ENCODE data around the gene ZC3HAV1. TPM values are rescaled to one million over a fixed set of nuclear protein-coding genes. Genes with fewer than 3 reads are reported as not detected.

Gene ZC3HAV1
- total and polyA plus RNA-seq, 2 of the 4 experiments (the other 2 are of a cell fraction), result 9.9 to 22.4 TPM

DNA sequence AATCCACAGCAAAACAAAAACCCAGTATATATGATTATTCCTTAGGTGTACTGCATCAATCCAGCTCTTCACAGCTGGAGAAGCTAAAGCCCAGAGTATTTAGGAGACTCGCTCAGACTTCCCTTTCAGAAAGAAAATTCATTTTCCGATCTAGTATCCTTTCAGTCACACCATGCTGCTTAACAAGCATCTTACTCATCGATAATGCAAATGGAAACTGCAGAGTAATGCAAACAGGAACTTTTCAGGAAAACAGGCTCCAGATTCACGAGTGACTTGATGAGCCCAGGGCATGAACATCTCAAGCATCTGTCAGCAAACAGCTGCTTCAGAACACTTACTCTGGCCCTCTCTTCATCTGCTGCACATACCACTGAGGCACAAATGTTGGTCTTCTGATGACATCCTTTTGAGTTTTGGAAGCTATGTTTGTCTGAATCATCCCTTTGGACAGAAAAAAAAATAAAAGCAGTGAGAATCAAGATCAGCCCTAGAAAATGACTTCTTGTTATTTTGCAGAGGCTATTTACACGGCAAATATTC, 48.8 kb downstream of the ZC3HAV1 start:
- no peak overlapping the region for H3K18ac ChIP-seq (ENCODE audit: low read depth, low read length)
- H2BK5ac ChIP-seq (ENCODE audit: low read depth, low read length, poor library complexity, severe bottlenecking), result no peak overlapping the region
- no peaks in the 10 kb centered on the region for H3K79me1 ChIP-seq (ENCODE audit: low read depth in 1 of 2, low read length in 2 of 2)
- DNase-seq (peak; percentile 37), ATAC-seq (ENCODE audit: low read depth) (peak; percentile 55)
- H3K9me1 ChIP-seq (ENCODE audit: insufficient read depth, low read length), result no peaks in the 10 kb centered on the region
- no peak overlapping the region for H3K14ac ChIP-seq (replicated peaks; ENCODE audit: low read depth, low read length)
- no peak overlapping the region for H2AK9ac ChIP-seq (replicated peaks; ENCODE audit: low read depth, low read length, poor library complexity)
- no peak overlapping the region for H2BK20ac ChIP-seq (ENCODE audit: low read depth, low read length)
- dilution Hi-C loops (cut with HindIII; ENCODE audit: low sequenced_read_pairs, unreplicated experiment), result no loop called here
- H3K9me3 ChIP-seq (ENCODE audit: control insufficient read depth, insufficient read depth, low read length), result no peaks in the 10 kb centered on the region
- no peaks in the 10 kb centered on the region for H3K27me3 ChIP-seq (ENCODE audit: control insufficient read depth, insufficient read depth, low read length)
- no peak overlapping the region for H2AFZ ChIP-seq (replicated peaks; ENCODE audit: low read length, poor library complexity)
- no peaks in the 10 kb centered on the region for H4K20me1 ChIP-seq (ENCODE audit: insufficient read depth, low read length)
- ChIA-PET POLR2A (ENCODE audit: unreplicated experiment) (interaction anchor here (0.6 kb wide), 1 partner anchor 33 kb away, joined by 5 read pairs; no protein-coding TSS in a partner anchor), CTCF (interaction anchor here (0.5 to 2.6 kb wide), 4 partner anchors 14 to 1303 kb away, joined by 3 to 7 read pairs (median 4); no protein-coding TSS in a partner anchor)
- no peak overlapping the region for H2AK5ac ChIP-seq (ENCODE audit: low read depth, low read length)
- no peak overlapping the region for H4K91ac ChIP-seq (ENCODE audit: insufficient read depth, low read depth, low read length)
- no peak overlapping the region for H3K4me3 ChIP-seq (ENCODE audit: insufficient read depth, low read depth, low read length)
- WGBS, 2 experiments (ENCODE audit: extremely low coverage in 2 of 2, insufficient read length in 1 of 2), result 78% methylated on average over 4 of the region's 5 CpGs; no CpG with 5 or more reads in 1 of the 2 experiments
- H3K4ac ChIP-seq (ENCODE audit: low read depth, low read length), result no peak overlapping the region
- BruUV-seq (replicated peaks), result no TSS peak
- no peak for TF ChIP-seq MAFK (IDR thresholded peaks at IDR 0.05; ENCODE audit: low read depth, low read length)
- TF ChIP-seq BHLHE40 (IDR thresholded peaks at IDR 0.05; ENCODE audit: low read depth, low read length), result no peak
- no peak for TF ChIP-seq RAD21 (IDR thresholded peaks at IDR 0.05; ENCODE audit: low read length)
- TF ChIP-seq NFE2L2 (IDR thresholded peaks at IDR 0.05; ENCODE audit: low read depth, low read length), result no peak
- TF ChIP-seq, protein P1, sequence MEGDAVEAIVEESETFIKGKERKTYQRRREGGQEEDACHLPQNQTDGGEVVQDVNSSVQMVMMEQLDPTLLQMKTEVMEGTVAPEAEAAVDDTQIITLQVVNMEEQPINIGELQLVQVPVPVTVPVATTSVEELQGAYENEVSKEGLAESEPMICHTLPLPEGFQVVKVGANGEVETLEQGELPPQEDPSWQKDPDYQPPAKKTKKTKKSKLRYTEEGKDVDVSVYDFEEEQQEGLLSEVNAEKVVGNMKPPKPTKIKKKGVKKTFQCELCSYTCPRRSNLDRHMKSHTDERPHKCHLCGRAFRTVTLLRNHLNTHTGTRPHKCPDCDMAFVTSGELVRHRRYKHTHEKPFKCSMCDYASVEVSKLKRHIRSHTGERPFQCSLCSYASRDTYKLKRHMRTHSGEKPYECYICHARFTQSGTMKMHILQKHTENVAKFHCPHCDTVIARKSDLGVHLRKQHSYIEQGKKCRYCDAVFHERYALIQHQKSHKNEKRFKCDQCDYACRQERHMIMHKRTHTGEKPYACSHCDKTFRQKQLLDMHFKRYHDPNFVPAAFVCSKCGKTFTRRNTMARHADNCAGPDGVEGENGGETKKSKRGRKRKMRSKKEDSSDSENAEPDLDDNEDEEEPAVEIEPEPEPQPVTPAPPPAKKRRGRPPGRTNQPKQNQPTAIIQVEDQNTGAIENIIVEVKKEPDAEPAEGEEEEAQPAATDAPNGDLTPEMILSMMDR (conservative IDR thresholded peaks at IDR 0.05; ENCODE audit: low read depth, low read length), result no peak
- TF ChIP-seq MXI1 (IDR thresholded peaks at IDR 0.05; ENCODE audit: borderline replicate concordance, low read depth, low read length), result no peak
- H2BK120ac ChIP-seq (ENCODE audit: low read depth, low read length), result no peak overlapping the region
- no peak overlapping the region for H3K4me2 ChIP-seq (ENCODE audit: low read depth, low read length)
- no peak overlapping the region for H3K27ac ChIP-seq (ENCODE audit: insufficient read depth, low read length)
- intact Hi-C loops (cut with micrococcal nuclease), result no loop called here
- H4K5ac ChIP-seq (ENCODE audit: low read depth, low read length), result no peak overlapping the region
- H3K23ac ChIP-seq (ENCODE audit: low read depth, low read length), result peak overlapping the region; percentile 45; the same call in 1 of the 2 replicates
- H3K36me3 ChIP-seq (ENCODE audit: control insufficient read depth, insufficient read depth, low read length), result peaks cover 15% of the 10 kb centered on the region
- in situ Hi-C loops (cut with MboI; ENCODE audit: low sequenced_read_pairs), result no loop called here
- no peak overlapping the region for H2BK15ac ChIP-seq (ENCODE audit: low read depth, low read length)
- no peak overlapping the region for H4K8ac ChIP-seq (ENCODE audit: low read depth in 2 of 2, low read length in 2 of 2)
- H3K9ac ChIP-seq (ENCODE audit: low read depth, low read length), result no peak overlapping the region
- no peak overlapping the region for H3K56ac ChIP-seq (ENCODE audit: extremely low read depth, insufficient read depth, low read length)
- H3K4me1 ChIP-seq (ENCODE audit: control insufficient read depth, insufficient read depth, low read length), result no peaks in the 10 kb centered on the region
